Liver (tissue), 3 donors: ENCODE data around the gene ATP5F1D.
A peak's percentile ranks its signal among the peaks of the same experiment; 100 is the strongest.

Experiments used
- EGR1 ChIP-seq, 2 donors: IDR thresholded peaks; 2 replicates each; pipeline ENCODE4 v1.6.1; 2016 to 2018; ENCODE audit warnings: antibody characterized with exemption in 2 of 2, low read depth in 2 of 2
- JUND ChIP-seq, 2 donors: IDR thresholded peaks; 2 replicates each; pipeline ENCODE4 v1.6.1; 2016; ENCODE audit warnings: antibody characterized with exemption in 2 of 2
- NR2F2 ChIP-seq: IDR thresholded peaks from 2 replicates; pipeline ENCODE4 v1.6.1; 2016; ENCODE audit warnings: antibody characterized with exemption
- TAF1 ChIP-seq: conservative IDR thresholded peaks from 2 replicates; pipeline ENCODE4 v1.6.1; 2016; ENCODE audit warnings: antibody characterized with exemption, mild to moderate bottlenecking
- TF ChIP-seq, protein P1 (sequence below): fragments of 150-350 bp; IDR thresholded peaks from 2 replicates; pipeline ENCODE4 v1.5.1; 2017; ENCODE audit warnings: improper control_type of control experiment, low read depth, low read length; ENCODE audit not compliant: missing input control
- donor health status: healthy.
- donor health status: healthy.

DNA sequence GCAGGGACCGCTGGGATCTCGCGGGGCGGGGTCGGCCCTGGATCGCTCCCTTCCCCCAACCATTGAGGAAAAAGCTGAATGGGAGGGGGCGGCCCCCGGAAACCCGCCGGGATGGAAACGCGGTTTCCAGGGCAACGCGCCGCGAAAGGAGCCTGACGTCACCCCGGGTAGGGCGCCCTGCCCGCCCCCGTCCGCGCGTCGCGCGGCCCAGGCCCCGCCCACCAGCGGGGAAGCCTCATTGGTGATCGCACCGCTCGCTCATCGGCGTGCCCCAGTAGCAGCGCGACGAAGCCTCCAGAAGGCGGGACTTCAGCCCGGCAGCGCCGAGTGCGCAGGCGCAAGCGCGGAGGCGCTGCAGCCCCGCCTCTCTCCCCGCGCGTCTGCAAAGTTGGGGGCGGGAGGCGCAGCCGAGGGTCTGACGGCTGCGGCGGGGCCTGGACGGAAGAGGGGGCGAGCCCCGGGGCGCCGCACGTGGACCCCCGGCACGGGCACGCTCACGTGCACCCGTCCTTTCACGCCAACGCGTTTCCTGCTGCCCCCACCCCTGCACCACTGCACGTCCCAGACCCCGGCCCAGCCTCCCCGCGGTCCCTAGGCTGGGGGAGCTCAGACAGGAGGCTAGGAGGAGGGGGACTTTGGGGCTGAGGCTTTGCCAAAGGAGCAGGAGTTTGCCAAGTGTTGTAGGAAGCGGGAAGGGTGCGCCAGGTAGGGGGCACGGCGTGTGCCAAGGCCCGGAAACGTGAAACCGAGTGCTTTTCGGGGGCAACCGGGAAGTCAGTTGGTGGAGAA is 19.4 kb downstream of the ATP5F1D start:
- TF ChIP-seq, protein P1, sequence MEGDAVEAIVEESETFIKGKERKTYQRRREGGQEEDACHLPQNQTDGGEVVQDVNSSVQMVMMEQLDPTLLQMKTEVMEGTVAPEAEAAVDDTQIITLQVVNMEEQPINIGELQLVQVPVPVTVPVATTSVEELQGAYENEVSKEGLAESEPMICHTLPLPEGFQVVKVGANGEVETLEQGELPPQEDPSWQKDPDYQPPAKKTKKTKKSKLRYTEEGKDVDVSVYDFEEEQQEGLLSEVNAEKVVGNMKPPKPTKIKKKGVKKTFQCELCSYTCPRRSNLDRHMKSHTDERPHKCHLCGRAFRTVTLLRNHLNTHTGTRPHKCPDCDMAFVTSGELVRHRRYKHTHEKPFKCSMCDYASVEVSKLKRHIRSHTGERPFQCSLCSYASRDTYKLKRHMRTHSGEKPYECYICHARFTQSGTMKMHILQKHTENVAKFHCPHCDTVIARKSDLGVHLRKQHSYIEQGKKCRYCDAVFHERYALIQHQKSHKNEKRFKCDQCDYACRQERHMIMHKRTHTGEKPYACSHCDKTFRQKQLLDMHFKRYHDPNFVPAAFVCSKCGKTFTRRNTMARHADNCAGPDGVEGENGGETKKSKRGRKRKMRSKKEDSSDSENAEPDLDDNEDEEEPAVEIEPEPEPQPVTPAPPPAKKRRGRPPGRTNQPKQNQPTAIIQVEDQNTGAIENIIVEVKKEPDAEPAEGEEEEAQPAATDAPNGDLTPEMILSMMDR: no peak
- TF ChIP-seq EGR1 (IDR thresholded peaks at IDR 0.05; ENCODE audit: low read depth in 2 of 2): peak in 1 of 2 donors; percentile 68
- TF ChIP-seq TAF1: no peak
- no peak for TF ChIP-seq JUND (IDR thresholded peaks at IDR 0.05)
- no peak for TF ChIP-seq NR2F2
